Adrenal gland (tissue), 12 donors: ENCODE measurements around the gene GLRA2. TPM values are rescaled to one million over a fixed set of nuclear protein-coding genes. Genes with fewer than 3 reads are reported as not detected.

Source experiments
- DNase-seq, 7 donors: peaks; one replicate each; pipeline ENCODE4 v3.0.0-alpha.2; 2019 to 2020
- H3K27ac ChIP-seq, 5 donors: fragments of 200-600 bp; sonication (generic) in 4 of 5; 1 replicate in 3 of 5; 2 replicates in 2 of 5; pipeline versions ENCODE4 v1.5.1 to v1.8.0; 2016 to 2020; ENCODE audit warnings: mild to moderate bottlenecking in 1 of 5
- H3K27me3 ChIP-seq: fragments of 200-600 bp; 2 replicates; pipeline ENCODE4 v1.8.0; 2021
- H3K36me3 ChIP-seq, 2 donors: fragments of 200-600 bp; replicated peaks in 1 of 2; 1 replicate in 1 of 2; 2 replicates in 1 of 2; pipeline versions ENCODE4 v1.5.1 to v1.8.0; 2018 to 2022
- H3K4me1 ChIP-seq, 2 donors: fragments of 200-600 bp; replicated peaks in 1 of 2; 1 replicate in 1 of 2; 2 replicates in 1 of 2; pipeline versions ENCODE4 v1.5.1 to v1.8.0; 2018 to 2021
- H3K4me3 ChIP-seq, 4 donors: fragments of 200-600 bp; sonication (generic) in 3 of 4; one replicate each; pipeline ENCODE4 v1.5.1; 2016 to 2018
- H3K9me3 ChIP-seq, 3 donors: fragments of 200-600 bp; sonication (generic) in 1 of 3; replicated peaks in 1 of 3; 1 replicate in 2 of 3; 2 replicates in 1 of 3; pipeline versions ENCODE4 v1.5.1 to v1.8.0; 2016 to 2021
- CTCF ChIP-seq, 6 experiments: fragments of 450-650 bp in 4 of 6; fragments of 200-600 bp in 2 of 6; sonication (generic) in 1 of 6; IDR thresholded peaks; 1 replicate in 5 of 6; 2 replicates in 1 of 6; pipeline versions ENCODE4 v1.5.1 to v1.8.0; 2016 to 2021; ENCODE audit warnings: antibody characterized with exemption in 6 of 6, mild to moderate bottlenecking in 2 of 6, moderate library complexity in 1 of 6
- POLR2A ChIP-seq, 2 donors: fragments of 450-650 bp; IDR thresholded peaks; one replicate each; pipeline ENCODE4 v1.6.1; 2017; ENCODE audit warnings: antibody characterized with exemption in 2 of 2, mild to moderate bottlenecking in 2 of 2, moderate library complexity in 1 of 2
- WGBS, 4 donors: extraction: QIAGEN DNeasy Blood & Tissue Kit in 2 of 4; methylation state at CpG; one replicate each; pipeline versions ENCODE4 v1.1.5 to v1.1.7; 2013 to 2017; 5-methylcytosine and 5-hydroxymethylcytosine counted together
- intact Hi-C, 2 donors: fragments of 100-400 bp; cut with DNase I; formaldehyde crosslinking; loops; one replicate each; pipeline versions ENCODE4 v1.14.1 to v1.15.0; 2022 to 2023
- polyA plus RNA-seq, 3 donors: library from polyadenylated mRNA; stranded (reverse); fragments of 200-250 nt in 2 of 3; fragments of 350-450 nt in 1 of 3; fragmentation: Illumina TruSeq in 1 of 3; extraction: RNeasy Lipid Tissue Mini Kit (QIAGEN cat#74804) in 1 of 3; gene quantifications; one replicate each; pipeline ENCODE4 v1.2.3, GENCODE V29; 2013 to 2014
- total RNA-seq, 9 donors: library from RNA; depleted of rRNA in 4 of 9; stranded (reverse); fragments of >200 nt in 4 of 9; fragments of 120-200 nt in 1 of 9; fragmentation: NEBNext Ultra II Directional in 1 of 9; extraction: Animal tissue kit (Norgen Biotek cat#: 25700) in 1 of 9; gene quantifications; one replicate each; pipeline versions ENCODE4 v1.1.0 to v1.2.4, GENCODE V29; 2013 to 2023
- donor health status: healthy with polysubstance abuse.
- donor health status: Bipolar disorder and iron deficiency.
- donor health status: DM: yes; HTN: yes; CAD: no.
- donor health status: DM: no; HTN: no; CAD: no.
- donor health status: DM: no; HTN: no; CAD: no.
- donor health status: DM: yes; HTN: yes; CAD: no.

Gene GLRA2
- total and polyA plus RNA-seq, 12 donors = 0.34 TPM; not detected in 11

- Histone ChIP-seq H3K36me3 (no peaks in the 10 kb centered on the region), H3K27ac (no peak overlapping the region), H3K27me3 (peaks cover 10% of the 10 kb centered on the region), H3K9me3 (no peaks in the 10 kb centered on the region), H3K4me3 (no peak overlapping the region), H3K4me1 (no peaks in the 10 kb centered on the region)
- intact Hi-C loops = no loop called here
- DNase-seq = no peak
- TF ChIP-seq CTCF (IDR thresholded peaks at IDR 0.05) (no peak), POLR2A (IDR thresholded peaks at IDR 0.05) (no peak)
Measured at GRCh38 chrX:14506866-14507265, 22.5 kb upstream of the GLRA2 start.

- intact Hi-C loops = no loop called here
- 45 to 58% (median 54%) methylated on average over 3 of the region's 3 CpGs for WGBS, 4 donors
- Histone ChIP-seq H3K36me3 (no peaks in the 10 kb centered on the region), H3K9me3 (no peaks in the 10 kb centered on the region), H3K4me1 (no peaks in the 10 kb centered on the region), H3K27ac (no peak overlapping the region), H3K27me3 (peaks cover 10% of the 10 kb centered on the region), H3K4me3 (no peak overlapping the region)
- DNase-seq = no peak
- TF ChIP-seq CTCF (IDR thresholded peaks at IDR 0.05) (no peak), POLR2A (IDR thresholded peaks at IDR 0.05) (no peak)
Measured at GRCh38 chrX:14508025-14508690, 21.2 kb upstream of the GLRA2 start.

- peaks cover 10% of the 10 kb centered on the region for H3K27me3 ChIP-seq
- H3K9me3 ChIP-seq = no peaks in the 10 kb centered on the region
- H3K27ac ChIP-seq = no peak overlapping the region
- no peaks in the 10 kb centered on the region for H3K4me1 ChIP-seq
- 54 to 74% (median 63%) methylated on average over 4 of the region's 4 CpGs for WGBS, 4 donors
- TF ChIP-seq CTCF (IDR thresholded peaks at IDR 0.05) (no peak), POLR2A (IDR thresholded peaks at IDR 0.05) (no peak)
- intact Hi-C loops = no loop called here
- no peak for DNase-seq
- H3K36me3 ChIP-seq = no peaks in the 10 kb centered on the region
- no peak overlapping the region for H3K4me3 ChIP-seq
Measured at GRCh38 chrX:14509325-14510057, 19.8 kb upstream of the GLRA2 start.

GRCh38 chrX:14528629-14529289 is 577 bp upstream of the GLRA2 start:
- intact Hi-C loops = no loop called here
- 11 to 31% (median 15%) methylated on average over 14 of the region's 14 CpGs for WGBS, 4 donors
- TF ChIP-seq CTCF (IDR thresholded peaks at IDR 0.05) = peak; percentile 24 to 52 (median 40)
- no peak for TF ChIP-seq POLR2A (IDR thresholded peaks at IDR 0.05)
- no peaks in the 10 kb centered on the region for H3K9me3 ChIP-seq
- H3K36me3 ChIP-seq = no peaks in the 10 kb centered on the region
- H3K4me1 ChIP-seq = no peaks in the 10 kb centered on the region
- peak; percentile 34 to 85 (median 62) for DNase-seq
- H3K27me3 ChIP-seq = peaks cover 13% of the 10 kb centered on the region
- H3K4me3 ChIP-seq = no peak overlapping the region
- no peak overlapping the region for H3K27ac ChIP-seq
